ENCODE measurements around the gene CFB.
"Not testable (repeated sequence)": the region's sequence is repeated elsewhere in the genome, so short reads cannot be mapped to it uniquely, and the experiment has no call there.

DNA sequence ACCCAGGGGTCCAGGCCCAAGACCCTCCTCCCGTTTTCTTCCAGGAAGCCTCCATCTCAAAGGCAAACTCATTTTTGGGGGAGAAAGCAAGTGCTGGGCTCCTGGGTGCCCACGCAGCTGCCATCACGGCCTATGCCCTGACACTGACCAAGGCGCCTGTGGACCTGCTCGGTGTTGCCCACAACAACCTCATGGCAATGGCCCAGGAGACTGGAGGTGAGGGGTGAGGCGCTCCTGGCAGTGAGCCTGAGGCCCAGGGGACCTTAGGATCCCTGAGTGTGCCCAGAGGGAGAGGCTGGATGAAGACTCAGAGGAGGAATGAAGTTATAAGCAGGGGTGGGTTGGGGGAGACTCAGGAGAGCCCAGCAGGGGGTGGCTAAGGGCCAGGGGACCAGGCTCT lies 50.5 kb downstream of the CFB start:
- TF ChIP-seq, protein P1, sequence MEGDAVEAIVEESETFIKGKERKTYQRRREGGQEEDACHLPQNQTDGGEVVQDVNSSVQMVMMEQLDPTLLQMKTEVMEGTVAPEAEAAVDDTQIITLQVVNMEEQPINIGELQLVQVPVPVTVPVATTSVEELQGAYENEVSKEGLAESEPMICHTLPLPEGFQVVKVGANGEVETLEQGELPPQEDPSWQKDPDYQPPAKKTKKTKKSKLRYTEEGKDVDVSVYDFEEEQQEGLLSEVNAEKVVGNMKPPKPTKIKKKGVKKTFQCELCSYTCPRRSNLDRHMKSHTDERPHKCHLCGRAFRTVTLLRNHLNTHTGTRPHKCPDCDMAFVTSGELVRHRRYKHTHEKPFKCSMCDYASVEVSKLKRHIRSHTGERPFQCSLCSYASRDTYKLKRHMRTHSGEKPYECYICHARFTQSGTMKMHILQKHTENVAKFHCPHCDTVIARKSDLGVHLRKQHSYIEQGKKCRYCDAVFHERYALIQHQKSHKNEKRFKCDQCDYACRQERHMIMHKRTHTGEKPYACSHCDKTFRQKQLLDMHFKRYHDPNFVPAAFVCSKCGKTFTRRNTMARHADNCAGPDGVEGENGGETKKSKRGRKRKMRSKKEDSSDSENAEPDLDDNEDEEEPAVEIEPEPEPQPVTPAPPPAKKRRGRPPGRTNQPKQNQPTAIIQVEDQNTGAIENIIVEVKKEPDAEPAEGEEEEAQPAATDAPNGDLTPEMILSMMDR (optimal IDR thresholded peaks at IDR 0.05 in 1 of 3, IDR thresholded peaks at IDR 0.05 in 1 of 3, conservative IDR thresholded peaks at IDR 0.05 in 1 of 3; ENCODE audit: extremely low read depth in 1 of 3, insufficient read depth in 2 of 3, low read length in 3 of 3): not testable (repeated sequence)
- TF ChIP-seq EZH2 (IDR thresholded peaks at IDR 0.05; ENCODE audit: low read length): not testable (repeated sequence)
